Natural killer cell (primary cell): Measurements from ENCODE around the gene SLC25A23. TPM values are rescaled to one million over a fixed set of nuclear protein-coding genes. Genes with fewer than 3 reads are reported as not detected.

ENCODE experiments used
- ATAC-seq, 3 donors: fragments of 150-1000 bp in 2 of 3; fragments of 200-7000 bp in 1 of 3; cut with Tn5 transposase; 1 replicate in 1 of 3; 2 replicates in 2 of 3; pipeline ENCODE4 v1.10.0; 2021; ENCODE audit warnings: mild to moderate bottlenecking in 2 of 3, moderate library complexity in 2 of 3
- DNase-seq, 2 donors: peaks; one replicate each; pipeline versions ENCODE4 v3.0.0 to v3.0.0-alpha.2; 2013 to 2021; ENCODE audit warnings: mixed read lengths in 1 of 2
- H3K27ac ChIP-seq: one replicate; pipeline ENCODE4 v1.5.1; 2013; ENCODE audit warnings: mild to moderate bottlenecking, low read length
- H3K27me3 ChIP-seq: one replicate; pipeline ENCODE4 v1.6.1; 2013; ENCODE audit warnings: low read length; ENCODE audit not compliant: control insufficient read depth, insufficient read depth
- H3K36me3 ChIP-seq: one replicate; pipeline ENCODE4 v1.6.1; 2013; ENCODE audit warnings: low read length; ENCODE audit not compliant: control insufficient read depth, insufficient read depth
- H3K4me1 ChIP-seq: one replicate; pipeline ENCODE4 v1.6.1; 2013; ENCODE audit warnings: low read length; ENCODE audit not compliant: control insufficient read depth, insufficient read depth
- H3K4me3 ChIP-seq: one replicate; pipeline ENCODE4 v1.5.1; 2013; ENCODE audit warnings: low read length
- H3K9me3 ChIP-seq: one replicate; pipeline ENCODE4 v1.6.1; 2013; ENCODE audit warnings: low read length; ENCODE audit not compliant: control insufficient read depth, insufficient read depth
- H3K27ac Mint-ChIP-seq, 2 donors: one replicate each; pipeline ENCODE4 v1.8.0; 2022; ENCODE audit warnings: mild to moderate bottlenecking in 2 of 2, mixed read lengths in 2 of 2, moderate library complexity in 1 of 2
- H3K27me3 Mint-ChIP-seq, 2 donors: one replicate each; pipeline ENCODE4 v1.8.0; 2022; ENCODE audit warnings: low read depth in 2 of 2, mixed read lengths in 2 of 2
- H3K36me3 Mint-ChIP-seq: one replicate; pipeline ENCODE4 v1.8.0; 2022; ENCODE audit warnings: mixed read lengths
- H3K4me1 Mint-ChIP-seq, 2 donors: one replicate each; pipeline ENCODE4 v1.8.0; 2022; ENCODE audit warnings: mixed read lengths in 2 of 2
- H3K4me3 Mint-ChIP-seq: one replicate; pipeline ENCODE4 v1.8.0; 2022; ENCODE audit warnings: mild to moderate bottlenecking, moderate library complexity, mixed read lengths
- H3K9me3 Mint-ChIP-seq, 2 donors: one replicate each; pipeline ENCODE4 v1.8.0; 2022; ENCODE audit warnings: mixed read lengths in 2 of 2
- WGBS: methylation state at CpG from one replicate; pipeline ENCODE4 v1.1.7; 2013; ENCODE audit warnings: missing lambda C conversion rate; ENCODE audit not compliant: insufficient coverage; 5-methylcytosine and 5-hydroxymethylcytosine counted together
- intact Hi-C: fragments of 100-400 bp; cut with micrococcal nuclease; formaldehyde crosslinking; loops from one replicate; pipeline ENCODE4 v1.14.2; 2022
- total RNA-seq, 4 donors: library from RNA; stranded (reverse); fragments of 120-200 nt in 1 of 4; gene quantifications; one replicate each; pipeline versions ENCODE4 v1.2.3 to v1.2.4, GENCODE V29; 2013 to 2022
- TF ChIP-seq, protein P1 (sequence below): fragments of 200-600 bp; IDR thresholded peaks from one replicate; pipeline ENCODE4 v1.8.0; 2022; ENCODE audit warnings: antibody characterized with exemption

The SLC25A23 gene
- total RNA-seq, 3 donors from 2014 or later (not counting 1 experiment from before 2014, with no cell fraction given): 7.8 to 10.5 (median 8.7) TPM

- Histone ChIP-seq H3K27me3 (no peaks in the 10 kb centered on the region), H3K4me3 (no peak overlapping the region), H3K9me3 (no peaks in the 10 kb centered on the region), H3K27ac (no peak overlapping the region), H3K4me1 (peaks cover 13% of the 10 kb centered on the region), H3K36me3 (peaks cover 78% of the 10 kb centered on the region)
- no peak for ATAC-seq
- WGBS: 94% methylated on average over 33 of the region's 33 CpGs
- intact Hi-C loops: no loop called here
- Mint-ChIP-seq H3K27ac (no peak overlapping the region), H3K4me3 (no peak overlapping the region), H3K36me3 (no peaks in the 10 kb centered on the region), H3K9me3 (no peaks in the 10 kb centered on the region), H3K27me3 (no peaks in the 10 kb centered on the region), H3K4me1 (peaks cover 12 to 30% of the 10 kb centered on the region in 2 donors)
- TF ChIP-seq, protein P1, sequence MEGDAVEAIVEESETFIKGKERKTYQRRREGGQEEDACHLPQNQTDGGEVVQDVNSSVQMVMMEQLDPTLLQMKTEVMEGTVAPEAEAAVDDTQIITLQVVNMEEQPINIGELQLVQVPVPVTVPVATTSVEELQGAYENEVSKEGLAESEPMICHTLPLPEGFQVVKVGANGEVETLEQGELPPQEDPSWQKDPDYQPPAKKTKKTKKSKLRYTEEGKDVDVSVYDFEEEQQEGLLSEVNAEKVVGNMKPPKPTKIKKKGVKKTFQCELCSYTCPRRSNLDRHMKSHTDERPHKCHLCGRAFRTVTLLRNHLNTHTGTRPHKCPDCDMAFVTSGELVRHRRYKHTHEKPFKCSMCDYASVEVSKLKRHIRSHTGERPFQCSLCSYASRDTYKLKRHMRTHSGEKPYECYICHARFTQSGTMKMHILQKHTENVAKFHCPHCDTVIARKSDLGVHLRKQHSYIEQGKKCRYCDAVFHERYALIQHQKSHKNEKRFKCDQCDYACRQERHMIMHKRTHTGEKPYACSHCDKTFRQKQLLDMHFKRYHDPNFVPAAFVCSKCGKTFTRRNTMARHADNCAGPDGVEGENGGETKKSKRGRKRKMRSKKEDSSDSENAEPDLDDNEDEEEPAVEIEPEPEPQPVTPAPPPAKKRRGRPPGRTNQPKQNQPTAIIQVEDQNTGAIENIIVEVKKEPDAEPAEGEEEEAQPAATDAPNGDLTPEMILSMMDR: no peak
- no peak for DNase-seq
These were observed 41.7 kb downstream of the SLC25A23 start for GRCh38 chr19:6417713-6418561.

DNA sequence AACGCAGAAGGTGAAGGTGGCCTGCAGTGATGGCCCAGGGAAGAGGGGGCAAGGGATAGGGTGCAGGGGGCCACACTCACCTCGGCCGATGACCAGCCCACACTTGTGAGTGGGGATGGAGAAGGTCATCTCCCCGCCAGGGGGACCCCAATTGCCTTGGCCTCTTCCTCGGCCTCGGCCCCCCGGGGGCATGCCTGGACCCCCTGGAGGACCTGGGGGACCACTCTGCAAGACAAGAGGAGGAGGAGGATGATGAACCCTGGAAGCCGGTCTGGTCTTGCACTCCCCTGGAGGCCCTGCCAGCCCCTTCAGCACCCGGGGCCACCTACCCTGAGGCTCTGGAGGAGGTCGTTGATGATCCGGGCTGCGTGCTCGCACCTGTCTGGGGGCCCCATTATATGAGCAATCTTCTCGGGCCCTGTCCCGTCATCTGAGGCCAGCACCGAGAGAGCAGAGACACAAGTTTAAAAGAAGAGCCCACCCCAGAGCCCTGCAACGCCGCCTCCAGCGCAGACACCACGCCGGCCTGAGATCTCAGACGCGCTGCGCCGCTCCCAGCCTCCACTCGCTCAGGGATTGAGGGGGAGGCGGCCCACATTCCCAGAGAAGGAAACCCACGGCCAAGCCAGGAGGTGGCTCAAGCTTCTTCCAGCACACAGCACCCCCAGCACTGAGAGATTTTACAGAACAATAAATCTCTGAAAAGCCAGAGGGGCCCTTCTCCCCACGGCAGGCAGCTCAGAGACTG lies 42.8 kb downstream of the SLC25A23 start:
- Histone ChIP-seq H3K36me3 (peaks cover 73% of the 10 kb centered on the region), H3K9me3 (no peaks in the 10 kb centered on the region), H3K4me1 (peaks cover 2% of the 10 kb centered on the region), H3K27me3 (no peaks in the 10 kb centered on the region), H3K27ac (no peak overlapping the region), H3K4me3 (no peak overlapping the region)
- Mint-ChIP-seq H3K27me3 (no peaks in the 10 kb centered on the region), H3K36me3 (no peaks in the 10 kb centered on the region), H3K27ac (no peak overlapping the region), H3K4me1 (peaks cover under 1 to 19% of the 10 kb centered on the region in 2 donors), H3K4me3 (no peak overlapping the region), H3K9me3 (no peaks in the 10 kb centered on the region)
- TF ChIP-seq, protein P1: no peak
- DNase-seq: no peak
- 96% methylated on average over 29 of the region's 29 CpGs for WGBS
- no peak for ATAC-seq
- intact Hi-C loops: no loop called here

- intact Hi-C loops: no loop called here
- H3K4me1 Mint-ChIP-seq: peaks cover 0 to 9% of the 10 kb centered on the region in 2 donors
- ATAC-seq (no peak), DNase-seq (no peak)
- no peaks in the 10 kb centered on the region for H3K9me3 Mint-ChIP-seq
- no peaks in the 10 kb centered on the region for H3K36me3 Mint-ChIP-seq
- TF ChIP-seq, protein P1: no peak
- no peak overlapping the region for H3K27ac ChIP-seq
- no peaks in the 10 kb centered on the region for H3K27me3 ChIP-seq
- no peak overlapping the region for H3K4me3 ChIP-seq
- H3K27me3 Mint-ChIP-seq: no peaks in the 10 kb centered on the region
- 96% methylated on average over 32 of the region's 32 CpGs for WGBS
- no peaks in the 10 kb centered on the region for H3K9me3 ChIP-seq
- H3K36me3 ChIP-seq: peaks cover 64% of the 10 kb centered on the region
- no peak overlapping the region for H3K27ac Mint-ChIP-seq
- H3K4me3 Mint-ChIP-seq: no peak overlapping the region
- no peaks in the 10 kb centered on the region for H3K4me1 ChIP-seq
These were observed 43.9 kb downstream of the SLC25A23 start for GRCh38 chr19:6415591-6416190.
